Colonic mucosa (tissue), 4 donors: ENCODE measurements around the gene RAPGEF5. TPM values are rescaled to one million over a fixed set of nuclear protein-coding genes. Genes with fewer than 3 reads are reported as not detected.

Source experiments
- DNase-seq: peaks from one replicate; pipeline ENCODE4 v3.0.0-alpha.2; 2020
- H3K27ac ChIP-seq: fragments of 200-600 bp; one replicate; pipeline ENCODE4 v1.8.0; 2021
- H3K27me3 ChIP-seq: fragments of 200-600 bp; one replicate; pipeline ENCODE4 v1.8.0; 2021
- H3K36me3 ChIP-seq: fragments of 200-600 bp; one replicate; pipeline ENCODE4 v1.8.0; 2021
- H3K4me1 ChIP-seq: fragments of 200-600 bp; one replicate; pipeline ENCODE4 v1.8.0; 2021; ENCODE audit warnings: mild to moderate bottlenecking
- H3K4me3 ChIP-seq: fragments of 200-600 bp; one replicate; pipeline ENCODE4 v1.8.0; 2021
- H3K9ac ChIP-seq, 2 donors: one replicate each; pipeline ENCODE4 v1.7.0; 2013; ENCODE audit warnings: control low read depth in 2 of 2, low read depth in 2 of 2, low read length in 2 of 2
- H3K9me3 ChIP-seq: fragments of 200-600 bp; one replicate; pipeline ENCODE4 v1.8.0; 2021
- CTCF ChIP-seq: fragments of 200-600 bp; IDR thresholded peaks from one replicate; pipeline ENCODE4 v1.8.0; 2022; ENCODE audit warnings: antibody characterized with exemption, mild to moderate bottlenecking
- intact Hi-C: fragments of 100-400 bp; cut with DNase I; formaldehyde crosslinking; loops from one replicate; pipeline ENCODE4 v1.14.1; 2022
- total RNA-seq, 2 donors: library from RNA; stranded (reverse); fragmentation: NEBNext Ultra II Directional in 1 of 2; extraction: Animal tissue kit (Norgen Biotek cat#: 25700) in 1 of 2; gene quantifications; one replicate each; pipeline ENCODE4 v1.2.1, GENCODE V29; 2021
- donor health status: healthy.
- donor health status: DM: no; HTN: no; CAD: no.
- donor health status: DM: no; HTN: no; CAD: no.

The RAPGEF5 gene
- total RNA-seq, 2 donors from 2014 or later = 39.9 to 42.2 TPM

GRCh38 chr7:22179442-22179879 is 177.5 kb downstream of the RAPGEF5 start:
- Histone ChIP-seq H3K4me1 (no peaks in the 10 kb centered on the region), H3K4me3 (no peak overlapping the region), H3K9ac (no peak overlapping the region), H3K27me3 (no peaks in the 10 kb centered on the region), H3K27ac (no peak overlapping the region), H3K36me3 (no peaks in the 10 kb centered on the region), H3K9me3 (no peaks in the 10 kb centered on the region)
- DNase-seq = no peak
- no peak for TF ChIP-seq CTCF
- intact Hi-C loops = no loop called here

GRCh38 chr7:22178735-22179134 is 178.2 kb downstream of the RAPGEF5 start:
- no peaks in the 10 kb centered on the region for H3K36me3 ChIP-seq
- TF ChIP-seq CTCF = no peak
- DNase-seq = no peak
- no peaks in the 10 kb centered on the region for H3K27me3 ChIP-seq
- intact Hi-C loops = no loop called here
- no peaks in the 10 kb centered on the region for H3K9me3 ChIP-seq
- H3K4me3 ChIP-seq = no peak overlapping the region
- H3K9ac ChIP-seq = no peak overlapping the region
- no peaks in the 10 kb centered on the region for H3K4me1 ChIP-seq
- H3K27ac ChIP-seq = no peak overlapping the region

GRCh38 chr7:22176791-22177412 is 180.1 kb downstream of the RAPGEF5 start:
- Histone ChIP-seq H3K9me3 (no peaks in the 10 kb centered on the region), H3K9ac (no peak overlapping the region), H3K4me3 (no peak overlapping the region), H3K36me3 (no peaks in the 10 kb centered on the region), H3K27ac (no peak overlapping the region), H3K4me1 (no peaks in the 10 kb centered on the region), H3K27me3 (no peaks in the 10 kb centered on the region)
- intact Hi-C loops = no loop called here
- no peak for TF ChIP-seq CTCF
- no peak for DNase-seq

GRCh38 chr7:22174574-22174953 is 182.4 kb downstream of the RAPGEF5 start:
- H3K9me3 ChIP-seq = no peaks in the 10 kb centered on the region
- no peak for DNase-seq
- no peak overlapping the region for H3K9ac ChIP-seq
- H3K27me3 ChIP-seq = no peaks in the 10 kb centered on the region
- no peaks in the 10 kb centered on the region for H3K4me1 ChIP-seq
- no peak for TF ChIP-seq CTCF
- intact Hi-C loops = no loop called here
- no peaks in the 10 kb centered on the region for H3K36me3 ChIP-seq
- no peak overlapping the region for H3K27ac ChIP-seq
- no peak overlapping the region for H3K4me3 ChIP-seq

GRCh38 chr7:22173685-22174573 is 183.0 kb downstream of the RAPGEF5 start:
- H3K27ac ChIP-seq = no peak overlapping the region
- no peaks in the 10 kb centered on the region for H3K27me3 ChIP-seq
- no peak overlapping the region for H3K9ac ChIP-seq
- H3K4me1 ChIP-seq = no peaks in the 10 kb centered on the region
- intact Hi-C loops = no loop called here
- TF ChIP-seq CTCF = no peak
- H3K9me3 ChIP-seq = no peaks in the 10 kb centered on the region
- H3K4me3 ChIP-seq = no peak overlapping the region
- H3K36me3 ChIP-seq = no peaks in the 10 kb centered on the region
- no peak for DNase-seq
